Measurements from ENCODE around the gene SCARF2. TPM values are rescaled to one million over a fixed set of nuclear protein-coding genes. Genes with fewer than 3 reads are reported as not detected.

Gene SCARF2
- total RNA-seq, 1 experiment from 2014 or later = 10.8 TPM

GRCh38 chr22:20428496-20429253, 8.9 kb downstream of the SCARF2 start:
- Histone ChIP-seq H3K79me2 (ENCODE audit: insufficient read depth, low read length) (no peaks in the 10 kb centered on the region), H4K5ac (ENCODE audit: insufficient read length, low read depth, low read length) (no peak overlapping the region), H3K14ac (ENCODE audit: insufficient read depth, low read length) (no peak overlapping the region), H3K4me1 (ENCODE audit: insufficient read depth, low read length) (no peaks in the 10 kb centered on the region), H4K91ac (ENCODE audit: insufficient read length, low read depth, low read length) (no peak overlapping the region), H2BK120ac (ENCODE audit: low read depth, low read length, poor library complexity, severe bottlenecking) (no peak overlapping the region), H2BK5ac (ENCODE audit: insufficient read length, low read length) (no peak overlapping the region), H4K20me1 (ENCODE audit: control insufficient read depth, insufficient read depth, insufficient read length) (peaks cover 3% of the 10 kb centered on the region), H2BK12ac (ENCODE audit: insufficient read length, low read depth, low read length) (no peak overlapping the region), H3K79me1 (ENCODE audit: insufficient read depth, low read depth, low read length, poor library complexity, severe bottlenecking) (no peaks in the 10 kb centered on the region), H2BK20ac (ENCODE audit: low read depth, low read length, poor library complexity, severe bottlenecking) (no peak overlapping the region), H3K9ac (ENCODE audit: extremely low read depth, insufficient read length, low read length) (no peak overlapping the region), H3K27ac (ENCODE audit: insufficient read length, low read depth, low read length) (no peak overlapping the region), H3K9me3 (ENCODE audit: control insufficient read depth, low read depth, low read length) (no peaks in the 10 kb centered on the region), H3K27me3 (ENCODE audit: insufficient read depth, low read length) (no peaks in the 10 kb centered on the region; the same call in 1 of the 2 replicates), H4K8ac (replicated peaks; ENCODE audit: insufficient read length, low read depth, low read length) (no peak overlapping the region), H2BK15ac (ENCODE audit: low read depth, low read length) (no peak overlapping the region), H3K23ac (ENCODE audit: insufficient read length, low read depth, low read length) (no peak overlapping the region), H3T11ph (ENCODE audit: low read length) (no peak overlapping the region), H3K56ac (ENCODE audit: insufficient read length, low read depth, low read length) (no peak overlapping the region), H3K18ac (ENCODE audit: insufficient read length, low read depth, low read length) (no peak overlapping the region), H3K4ac (ENCODE audit: low read depth, low read length) (no peak overlapping the region), H3K4me2 (ENCODE audit: insufficient read depth, insufficient read length, low read length) (peak overlapping the region; percentile 20), H2AFZ (ENCODE audit: low read length) (no peak overlapping the region), H2AK5ac (ENCODE audit: insufficient read length, low read length) (no peak overlapping the region), H3K23me2 (ENCODE audit: insufficient read length, low read depth, low read length, poor library complexity, severe bottlenecking) (peaks cover 8% of the 10 kb centered on the region)
- H3K27me3 Mint-ChIP-seq (ENCODE audit: low read depth) = peaks cover 48% of the 10 kb centered on the region
- H3K9me3 Mint-ChIP-seq = no peaks in the 10 kb centered on the region
- TF ChIP-seq, protein P1, sequence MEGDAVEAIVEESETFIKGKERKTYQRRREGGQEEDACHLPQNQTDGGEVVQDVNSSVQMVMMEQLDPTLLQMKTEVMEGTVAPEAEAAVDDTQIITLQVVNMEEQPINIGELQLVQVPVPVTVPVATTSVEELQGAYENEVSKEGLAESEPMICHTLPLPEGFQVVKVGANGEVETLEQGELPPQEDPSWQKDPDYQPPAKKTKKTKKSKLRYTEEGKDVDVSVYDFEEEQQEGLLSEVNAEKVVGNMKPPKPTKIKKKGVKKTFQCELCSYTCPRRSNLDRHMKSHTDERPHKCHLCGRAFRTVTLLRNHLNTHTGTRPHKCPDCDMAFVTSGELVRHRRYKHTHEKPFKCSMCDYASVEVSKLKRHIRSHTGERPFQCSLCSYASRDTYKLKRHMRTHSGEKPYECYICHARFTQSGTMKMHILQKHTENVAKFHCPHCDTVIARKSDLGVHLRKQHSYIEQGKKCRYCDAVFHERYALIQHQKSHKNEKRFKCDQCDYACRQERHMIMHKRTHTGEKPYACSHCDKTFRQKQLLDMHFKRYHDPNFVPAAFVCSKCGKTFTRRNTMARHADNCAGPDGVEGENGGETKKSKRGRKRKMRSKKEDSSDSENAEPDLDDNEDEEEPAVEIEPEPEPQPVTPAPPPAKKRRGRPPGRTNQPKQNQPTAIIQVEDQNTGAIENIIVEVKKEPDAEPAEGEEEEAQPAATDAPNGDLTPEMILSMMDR (conservative IDR thresholded peaks at IDR 0.05) = no peak
- peaks cover 0 to 22% (median 6%) of the 10 kb centered on the region in 3 experiments; a peak in 3 of 7 replicates for H3K36me3 Mint-ChIP-seq (ENCODE audit: insufficient read depth in 1 of 3, low read depth in 3 of 3)
- no peak for DNase-seq
- peak overlapping the region; percentile 34 to 71 for H3K4me3 Mint-ChIP-seq
- H3K27ac Mint-ChIP-seq = peak overlapping the region in 1 of 3 experiments; percentile 6; a peak in 1 of 7 replicates
- WGBS (ENCODE audit: extremely low coverage, insufficient read length, low lambda C conversion rate) = no CpG with 5 or more reads among the region's 23 CpGs
- peaks cover 8 to 10% of the 10 kb centered on the region in 2 experiments for H3K4me1 Mint-ChIP-seq
